H9 (cell line): ENCODE data around the gene CXCL10. TPM values are rescaled to one million over a fixed set of nuclear protein-coding genes. Genes with fewer than 3 reads are reported as not detected.

Experiments used
- DNase-seq: peaks from one replicate; pipeline ENCODE4 v3.0.0-alpha.2; 2017
- H2AFZ ChIP-seq: one replicate; pipeline ENCODE4 v1.6.1; 2013; ENCODE audit warnings: mild to moderate bottlenecking, low read length, control low read depth, moderate library complexity
- H2AK5ac ChIP-seq: 2 replicates; pipeline ENCODE4 v1.6.1; 2013; ENCODE audit warnings: low read length, control low read depth, mixed read lengths; ENCODE audit not compliant: insufficient read length
- H2BK120ac ChIP-seq: one replicate; pipeline ENCODE4 v1.6.1; 2013; ENCODE audit warnings: low read depth, mild to moderate bottlenecking, low read length, control low read depth, inconsistent platforms; ENCODE audit not compliant: poor library complexity, severe bottlenecking
- H2BK12ac ChIP-seq: 2 replicates; pipeline ENCODE4 v1.6.1; 2013; ENCODE audit warnings: low read length, control low read depth, mixed read lengths, low read depth; ENCODE audit not compliant: insufficient read length
- H2BK15ac ChIP-seq: 2 replicates; pipeline ENCODE4 v1.6.1; 2013; ENCODE audit warnings: low read depth, low read length, control low read depth
- H2BK20ac ChIP-seq: one replicate; pipeline ENCODE4 v1.6.1; 2013; ENCODE audit warnings: low read depth, mild to moderate bottlenecking, low read length, control low read depth, inconsistent platforms; ENCODE audit not compliant: poor library complexity, severe bottlenecking
- H2BK5ac ChIP-seq: 2 replicates; pipeline ENCODE4 v1.6.1; 2013; ENCODE audit warnings: low read length, control low read depth, mixed read lengths; ENCODE audit not compliant: insufficient read length
- H3K14ac ChIP-seq: 2 replicates; pipeline ENCODE4 v1.6.1; 2013; ENCODE audit warnings: low read length, control low read depth; ENCODE audit not compliant: insufficient read depth
- H3K18ac ChIP-seq: 2 replicates; pipeline ENCODE4 v1.6.1; 2013; ENCODE audit warnings: low read depth, mild to moderate bottlenecking, mixed read lengths, low read length, control low read depth; ENCODE audit not compliant: insufficient read length
- H3K23ac ChIP-seq: 2 replicates; pipeline ENCODE4 v1.6.1; 2013; ENCODE audit warnings: low read length, control low read depth, mixed read lengths, low read depth; ENCODE audit not compliant: insufficient read length
- H3K23me2 ChIP-seq: 2 replicates; pipeline ENCODE4 v1.6.1; 2013; ENCODE audit warnings: low read depth, mild to moderate bottlenecking, mixed read lengths, low read length, control low read depth; ENCODE audit not compliant: insufficient read length, poor library complexity, severe bottlenecking
- H3K27ac ChIP-seq: 2 replicates; pipeline ENCODE4 v1.5.1; 2013; ENCODE audit warnings: low read length, control low read depth, mixed read lengths, low read depth; ENCODE audit not compliant: insufficient read length
- H3K27me3 ChIP-seq: 2 replicates; pipeline ENCODE4 v1.6.1; 2013; ENCODE audit warnings: low read length, control low read depth, inconsistent platforms; ENCODE audit not compliant: insufficient read depth
- H3K4ac ChIP-seq: 2 replicates; pipeline ENCODE4 v1.6.1; 2013; ENCODE audit warnings: low read depth, mild to moderate bottlenecking, control low read depth, inconsistent platforms, low read length, moderate library complexity
- H3K4me1 ChIP-seq: 2 replicates; pipeline ENCODE4 v1.6.1; 2013; ENCODE audit warnings: low read length, control low read depth, inconsistent platforms; ENCODE audit not compliant: insufficient read depth
- H3K4me2 ChIP-seq: 2 replicates; pipeline ENCODE4 v1.6.1; 2013; ENCODE audit warnings: low read length, control low read depth, mixed read lengths; ENCODE audit not compliant: insufficient read length, insufficient read depth
- H3K56ac ChIP-seq: 2 replicates; pipeline ENCODE4 v1.6.1; 2013; ENCODE audit warnings: low read depth, mild to moderate bottlenecking, mixed read lengths, low read length, control low read depth; ENCODE audit not compliant: insufficient read length
- H3K79me1 ChIP-seq: 2 replicates; pipeline ENCODE4 v1.6.1; 2013; ENCODE audit warnings: low read depth, mild to moderate bottlenecking, moderate library complexity, low read length, control low read depth, inconsistent platforms; ENCODE audit not compliant: insufficient read depth, poor library complexity, severe bottlenecking
- H3K79me2 ChIP-seq: 2 replicates; pipeline ENCODE4 v1.6.1; 2013; ENCODE audit warnings: low read length, control low read depth, inconsistent platforms; ENCODE audit not compliant: insufficient read depth
- H3K9ac ChIP-seq: 2 replicates; pipeline ENCODE4 v1.6.1; 2013; ENCODE audit warnings: low read length, control low read depth, mixed read lengths; ENCODE audit not compliant: insufficient read length; ENCODE audit errors: extremely low read depth
- H3K9me3 ChIP-seq: one replicate; pipeline ENCODE4 v1.6.1; 2013; ENCODE audit warnings: low read depth, low read length, inconsistent platforms; ENCODE audit not compliant: control insufficient read depth
- H3T11ph ChIP-seq: one replicate; pipeline ENCODE4 v1.6.1; 2013; ENCODE audit warnings: mild to moderate bottlenecking, low read length, control low read depth, inconsistent platforms
- H4K20me1 ChIP-seq: one replicate; pipeline ENCODE4 v1.6.1; 2013; ENCODE audit not compliant: control insufficient read depth, insufficient read length, insufficient read depth
- H4K5ac ChIP-seq: 2 replicates; pipeline ENCODE4 v1.6.1; 2013; ENCODE audit warnings: low read depth, mild to moderate bottlenecking, mixed read lengths, low read length, control low read depth; ENCODE audit not compliant: insufficient read length
- H4K8ac ChIP-seq: replicated peaks from 2 replicates; pipeline ENCODE4 v1.6.1; 2013; ENCODE audit warnings: low read length, control low read depth, mixed read lengths, low read depth; ENCODE audit not compliant: insufficient read length
- H4K91ac ChIP-seq: 2 replicates; pipeline ENCODE4 v1.6.1; 2013; ENCODE audit warnings: low read depth, mild to moderate bottlenecking, moderate library complexity, mixed read lengths, low read length, control low read depth; ENCODE audit not compliant: insufficient read length
- H3K27ac Mint-ChIP-seq, 3 experiments: 2 replicates in 2 of 3; 3 replicates in 1 of 3; pipeline ENCODE4 v1.8.0; 2020 to 2021; ENCODE audit warnings: mixed read lengths in 3 of 3, mild to moderate bottlenecking in 1 of 3, moderate library complexity in 1 of 3
- H3K27me3 Mint-ChIP-seq: 2 replicates; pipeline ENCODE4 v1.8.0; 2021; ENCODE audit warnings: low read depth, mild to moderate bottlenecking, moderate library complexity, mixed read lengths
- H3K36me3 Mint-ChIP-seq, 3 experiments: 2 replicates in 2 of 3; 3 replicates in 1 of 3; pipeline ENCODE4 v1.8.0; 2020 to 2021; ENCODE audit warnings: low read depth in 3 of 3, mixed read lengths in 3 of 3; ENCODE audit not compliant: insufficient read depth in 1 of 3
- H3K4me1 Mint-ChIP-seq, 2 experiments: 2 replicates each; pipeline ENCODE4 v1.8.0; 2020; ENCODE audit warnings: mixed read lengths in 2 of 2
- H3K4me3 Mint-ChIP-seq, 2 experiments: 2 replicates in 1 of 2; 3 replicates in 1 of 2; pipeline ENCODE4 v1.8.0; 2020 to 2021; ENCODE audit warnings: mild to moderate bottlenecking in 2 of 2, mixed read lengths in 2 of 2, moderate library complexity in 1 of 2
- H3K9me3 Mint-ChIP-seq, 2 experiments: 2 replicates in 1 of 2; 3 replicates in 1 of 2; pipeline ENCODE4 v1.8.0; 2020; ENCODE audit warnings: mild to moderate bottlenecking in 2 of 2, mixed read lengths in 2 of 2, moderate library complexity in 1 of 2
- CTCF ChIP-seq: fragments of 200-600 bp; sonication (generic); conservative IDR thresholded peaks from 3 replicates; pipeline ENCODE4 v1.8.0; 2021; ENCODE audit warnings: antibody characterized with exemption, mild to moderate bottlenecking
- WGBS: extraction: QIAGEN DNeasy Blood & Tissue Kit; methylation state at CpG from one replicate; pipeline ENCODE4 v1.1.7; 2013; ENCODE audit warnings: missing lambda C conversion rate, low lambda C conversion rate, mixed read lengths; ENCODE audit not compliant: insufficient read length; ENCODE audit errors: extremely low coverage; 5-methylcytosine and 5-hydroxymethylcytosine counted together
- total RNA-seq: library from RNA; stranded (reverse); gene quantifications from 2 replicates; pipeline ENCODE4 v1.2.1, GENCODE V29; 2021

CXCL10 gene
- total RNA-seq, 1 experiment from 2014 or later = not detected

GRCh38 chr4:76035141-76035540 is 11.8 kb upstream of the CXCL10 start:
- H2BK15ac ChIP-seq = no peak overlapping the region
- no CpG with 5 or more reads among the region's 3 CpGs for WGBS
- no peaks in the 10 kb centered on the region for H3K79me1 ChIP-seq
- no peaks in the 10 kb centered on the region for H3K9me3 Mint-ChIP-seq
- no peaks in the 10 kb centered on the region for H3K4me1 Mint-ChIP-seq
- no peaks in the 10 kb centered on the region for H3K9me3 ChIP-seq
- no peak overlapping the region for H3K27ac Mint-ChIP-seq
- H2BK20ac ChIP-seq = no peak overlapping the region
- no peak overlapping the region for H2AFZ ChIP-seq
- H3K36me3 Mint-ChIP-seq = no peaks in the 10 kb centered on the region
- H3T11ph ChIP-seq = no peak overlapping the region
- no peak overlapping the region for H3K14ac ChIP-seq
- no peaks in the 10 kb centered on the region for H4K20me1 ChIP-seq
- no peak overlapping the region for H4K8ac ChIP-seq
- H2AK5ac ChIP-seq = no peak overlapping the region
- no peak overlapping the region for H4K91ac ChIP-seq
- no peak overlapping the region for H2BK5ac ChIP-seq
- no peaks in the 10 kb centered on the region for H3K27me3 ChIP-seq
- no peak for DNase-seq
- H3K27ac ChIP-seq = no peak overlapping the region
- no peak overlapping the region for H3K23ac ChIP-seq
- no peak overlapping the region for H3K9ac ChIP-seq
- H3K4me1 ChIP-seq = no peaks in the 10 kb centered on the region
- H3K4ac ChIP-seq = no peak overlapping the region
- no peak overlapping the region for H4K5ac ChIP-seq
- H3K79me2 ChIP-seq = no peaks in the 10 kb centered on the region
- H3K18ac ChIP-seq = no peak overlapping the region
- H3K4me3 Mint-ChIP-seq = no peak overlapping the region
- no peak overlapping the region for H2BK120ac ChIP-seq
- H3K23me2 ChIP-seq = no peaks in the 10 kb centered on the region
- H3K56ac ChIP-seq = no peak overlapping the region
- no peak for TF ChIP-seq CTCF
- H2BK12ac ChIP-seq = no peak overlapping the region
- H3K27me3 Mint-ChIP-seq = peaks cover 1% of the 10 kb centered on the region; the same call in 1 of the 2 replicates
- no peak overlapping the region for H3K4me2 ChIP-seq
